ENCODE data around the gene GRM7.

The GRM7 gene

DNA sequence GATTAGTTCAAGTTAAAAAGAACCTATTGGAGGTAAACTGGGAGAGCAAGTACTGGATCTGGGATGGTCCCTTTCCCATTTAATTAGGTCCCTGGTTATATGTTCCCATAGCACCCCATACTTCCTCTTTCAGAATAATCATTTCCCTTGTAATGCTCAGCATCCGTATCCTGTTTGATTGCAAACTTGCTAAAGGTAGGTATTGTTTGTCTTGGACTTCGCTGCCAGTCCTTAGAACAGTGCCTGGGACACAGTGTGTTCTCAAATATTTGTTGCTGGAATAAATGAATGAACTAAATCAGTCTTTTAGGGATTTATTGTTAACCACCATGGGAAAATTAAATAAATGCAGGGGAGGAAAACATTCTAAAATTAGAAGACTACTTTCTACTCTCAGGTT lies 299.8 kb downstream of the GRM7 start:
- DNase-seq: no peak

DNA sequence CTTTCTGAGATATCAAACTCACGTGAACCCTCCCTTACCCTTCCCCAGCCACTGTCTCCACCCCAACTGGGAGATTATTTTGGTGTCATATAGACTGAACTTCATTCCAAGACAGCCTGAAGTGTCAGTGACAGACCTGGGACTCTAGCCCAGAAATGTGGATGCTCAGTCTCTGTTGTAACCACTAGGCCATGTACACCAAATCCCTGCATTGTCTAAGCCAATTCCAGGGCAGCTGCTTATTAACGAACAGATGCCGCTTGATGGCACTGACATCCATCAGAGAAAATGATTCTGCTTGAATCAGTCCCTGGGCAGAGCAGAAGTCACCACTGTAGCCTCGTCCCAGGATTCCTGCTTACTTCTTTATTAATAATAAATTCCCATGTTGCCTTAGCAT lies 305.5 kb downstream of the GRM7 start:
- DNase-seq: no peak

DNA sequence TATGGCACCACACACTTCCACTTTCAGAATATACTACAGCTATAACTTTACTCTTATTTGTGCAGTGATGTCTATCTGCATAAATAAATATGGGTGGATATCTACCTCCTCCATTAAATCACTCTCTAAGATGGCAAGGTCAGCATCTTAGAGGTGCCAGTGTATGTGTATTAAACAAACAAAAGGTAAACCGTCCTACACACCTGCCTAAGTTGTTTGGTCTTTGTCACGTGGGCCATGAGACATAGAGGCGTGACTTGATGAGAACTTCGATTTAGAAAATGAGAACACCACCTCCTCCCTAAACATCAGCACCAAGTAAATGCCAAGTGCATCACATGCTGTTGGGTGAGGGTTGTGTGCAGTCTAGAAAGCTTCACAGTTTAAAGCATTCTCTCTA lies 310.6 kb downstream of the GRM7 start:
- DNase-seq: no peak

DNA sequence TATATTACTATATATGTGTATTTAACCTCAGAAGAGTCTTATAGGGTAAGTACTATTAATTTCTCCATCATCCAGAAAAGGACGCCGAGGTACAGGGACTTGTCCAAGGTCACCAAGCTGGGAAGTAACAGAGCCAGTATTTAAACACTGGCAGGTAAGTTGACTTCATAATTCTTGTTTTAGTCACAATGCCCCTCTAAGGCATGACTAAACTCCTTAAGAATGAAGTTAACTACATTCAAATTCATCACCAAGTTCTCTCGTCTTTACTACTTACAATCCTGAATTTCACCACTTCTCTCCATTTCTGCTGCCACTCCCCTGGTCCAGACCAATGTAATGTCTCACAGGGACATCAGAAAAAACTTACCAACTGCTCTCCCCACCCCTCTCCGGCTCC lies 312.1 kb downstream of the GRM7 start:
- DNase-seq: no peak

DNA sequence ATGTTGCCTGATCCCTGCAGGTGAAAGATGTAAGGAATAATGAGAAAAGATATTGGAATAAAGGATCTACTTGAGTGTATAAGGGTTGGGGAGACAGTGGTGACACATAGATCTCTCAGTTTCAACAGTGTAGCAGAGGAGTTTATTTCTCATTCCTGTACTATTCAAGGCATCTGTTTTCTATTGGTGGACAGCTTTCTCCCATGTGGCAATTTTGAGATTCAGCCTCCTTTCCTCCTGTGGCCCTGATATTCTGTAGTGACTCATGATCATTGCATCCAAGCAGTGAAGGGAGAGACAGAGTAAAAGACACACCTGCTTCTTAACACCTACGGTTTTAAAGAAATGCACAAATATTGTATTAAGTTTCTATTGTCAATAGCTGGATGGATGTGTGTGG lies 327.6 kb downstream of the GRM7 start:
- no peak for DNase-seq

DNA sequence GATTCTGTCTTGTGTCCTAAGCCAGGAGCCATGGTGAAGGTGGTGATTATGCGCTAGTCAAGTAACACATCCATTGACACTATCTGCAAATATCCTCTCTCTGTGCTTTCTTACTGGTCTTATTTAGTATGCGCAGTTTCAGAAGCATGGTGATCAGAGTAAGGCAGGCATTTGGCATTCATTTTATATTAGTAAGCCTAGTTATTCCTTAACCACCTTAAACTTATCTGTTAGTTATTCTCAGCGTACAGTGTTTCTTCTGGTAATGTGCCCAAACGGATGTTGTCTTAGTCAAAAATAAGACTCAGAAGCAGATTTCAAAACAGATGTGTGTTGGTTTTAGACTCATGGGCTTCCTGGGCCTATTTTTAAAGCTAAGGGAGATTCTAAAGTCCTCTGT lies 329.2 kb downstream of the GRM7 start:
- no peak for DNase-seq

DNA sequence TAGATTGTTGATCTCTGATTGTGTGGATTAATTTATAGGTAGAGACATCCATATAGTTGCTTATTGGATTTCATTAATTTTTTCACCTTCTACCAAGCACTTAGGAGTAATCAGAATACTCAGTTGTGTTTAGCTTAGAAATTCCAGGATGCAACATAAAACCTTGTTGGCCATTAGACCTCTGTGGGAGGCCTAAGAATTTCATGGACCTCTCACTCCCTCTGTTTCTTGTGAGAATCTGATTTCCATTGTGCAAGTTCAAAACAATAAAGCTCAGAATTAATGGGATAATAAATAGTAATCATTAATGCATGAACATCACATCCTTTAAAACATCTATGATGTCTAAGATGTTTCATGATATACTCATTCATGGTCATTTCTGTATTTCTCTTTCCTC lies 332.4 kb downstream of the GRM7 start:
- DNase-seq: no peak

DNA sequence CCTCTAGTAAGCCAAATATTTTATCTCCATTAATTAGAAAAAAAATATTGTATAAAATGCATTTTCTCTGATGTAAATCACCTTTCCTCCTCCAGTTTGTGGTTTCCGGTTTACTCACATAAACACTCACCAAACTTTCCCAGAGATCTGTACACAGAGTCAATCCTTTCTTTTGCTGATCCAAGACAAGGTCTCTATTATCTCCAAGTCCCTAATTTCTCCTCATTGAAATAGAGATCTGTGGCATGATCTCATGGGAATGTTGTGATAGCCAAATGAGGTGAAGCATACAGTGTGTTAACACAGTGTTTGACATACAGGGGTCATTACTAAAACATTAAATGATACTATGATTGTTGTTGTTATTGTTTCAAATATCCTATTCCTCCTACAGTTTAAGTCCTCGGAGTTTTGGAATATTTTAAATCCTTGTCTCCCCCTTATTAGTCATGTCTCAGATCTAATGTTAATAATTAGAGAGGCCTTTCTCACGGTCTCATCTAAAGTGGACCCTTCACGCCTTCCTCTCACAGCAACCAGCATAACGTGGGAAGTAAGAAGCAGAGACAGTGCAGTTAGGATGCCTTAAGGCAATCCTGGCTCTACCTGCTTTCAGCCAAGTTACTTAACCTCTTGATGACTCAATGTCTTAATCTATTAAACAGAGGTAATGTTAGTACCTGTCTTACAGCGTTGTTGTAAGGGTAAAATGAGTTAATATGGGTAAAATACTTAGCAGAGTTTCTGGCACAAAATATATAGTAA lies 333.3 kb downstream of the GRM7 start:
- DNase-seq: no peak

DNA sequence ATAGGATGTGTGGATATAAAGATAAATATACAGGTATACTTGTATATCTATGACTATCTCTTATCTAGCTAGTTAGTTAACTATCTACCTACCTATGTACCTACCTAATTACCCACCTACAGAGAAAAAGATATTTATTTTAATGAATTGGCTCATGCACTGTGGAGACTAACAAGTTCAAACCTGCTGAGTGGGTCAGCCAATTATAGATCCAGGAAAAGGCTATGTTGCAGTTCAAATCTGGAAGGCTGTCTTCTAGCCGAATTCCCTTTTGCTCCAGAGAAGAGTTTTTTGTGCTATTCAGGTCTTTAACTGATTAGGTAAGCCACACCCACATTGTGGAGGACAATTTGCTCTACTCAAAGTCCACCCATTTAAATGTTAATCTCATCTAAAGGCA lies 335.0 kb downstream of the GRM7 start:
- no peak for DNase-seq

DNA sequence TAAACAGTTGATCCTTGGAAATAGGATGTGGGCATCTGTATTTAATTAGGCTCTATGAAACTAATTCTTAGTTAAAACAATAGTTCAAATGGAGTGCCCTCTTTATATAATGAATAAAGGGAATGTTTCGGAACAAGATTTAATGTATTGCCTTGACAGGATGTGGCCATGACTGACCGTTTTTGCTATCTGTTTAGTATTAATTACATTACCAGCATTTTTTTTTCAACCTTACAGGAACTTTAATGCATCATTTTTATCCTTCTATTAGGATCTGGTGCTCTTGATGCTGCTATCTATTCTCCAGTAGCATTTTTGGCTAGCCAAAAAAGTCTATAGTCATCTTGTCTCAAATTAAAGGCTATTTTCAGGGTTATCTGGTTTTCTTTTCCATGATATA lies 340.9 kb downstream of the GRM7 start:
- DNase-seq: no peak

DNA sequence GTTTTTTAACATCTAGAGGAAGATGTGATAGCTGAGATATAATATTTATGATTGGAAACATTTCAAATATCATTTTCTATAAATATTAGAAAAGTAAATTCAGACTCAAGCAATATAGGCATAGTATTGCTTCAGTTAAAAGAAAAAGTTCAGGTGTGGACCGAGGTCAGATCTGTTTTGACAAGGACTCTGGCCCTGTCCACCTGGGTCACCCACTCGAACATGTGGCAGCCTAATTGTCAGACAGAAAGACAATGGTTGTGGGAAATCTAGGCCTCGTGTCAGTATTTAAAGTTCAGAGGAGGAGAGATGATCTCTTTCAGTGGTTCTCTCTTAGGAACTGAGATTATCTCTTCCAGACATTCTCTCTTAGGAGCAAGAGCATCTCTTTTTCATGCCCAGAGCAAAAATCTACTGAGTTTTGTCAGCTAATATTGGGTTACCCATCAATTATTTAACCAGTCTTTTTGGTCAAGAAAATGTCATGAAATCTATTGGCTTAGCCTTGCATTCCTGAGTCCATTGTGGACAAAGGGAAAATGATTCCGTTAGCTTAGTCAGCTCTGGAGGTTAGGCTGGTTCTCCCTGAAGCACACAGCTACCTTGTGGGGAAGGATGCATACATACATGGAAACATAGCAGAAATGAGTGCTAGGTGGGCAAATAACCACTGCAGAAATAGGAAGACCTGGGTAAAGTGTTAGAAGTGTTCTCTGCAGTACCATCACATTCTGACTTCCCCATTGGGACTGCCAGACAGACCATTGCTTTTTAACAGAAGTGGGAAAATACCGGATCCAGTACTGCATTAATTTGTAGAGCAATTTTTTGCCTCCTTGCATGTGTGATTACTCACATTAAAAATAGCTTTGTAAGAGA lies 343.3 kb downstream of the GRM7 start:
- DNase-seq: no peak

DNA sequence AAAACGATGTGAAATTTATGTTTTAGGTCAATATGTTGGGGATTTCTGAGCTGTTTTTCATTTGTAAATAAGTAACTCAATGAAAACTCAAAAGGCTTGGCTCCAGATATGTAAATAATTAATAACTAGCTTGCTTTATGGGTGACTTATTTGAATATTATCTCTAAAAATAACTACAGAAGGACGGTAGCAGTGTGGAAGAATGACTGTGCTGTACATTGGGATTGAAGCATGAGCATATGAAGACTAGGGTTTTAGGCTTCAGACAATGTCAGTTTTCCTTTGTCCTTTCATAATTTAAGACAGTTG lies 343.9 kb downstream of the GRM7 start:
- no peak for DNase-seq

DNA sequence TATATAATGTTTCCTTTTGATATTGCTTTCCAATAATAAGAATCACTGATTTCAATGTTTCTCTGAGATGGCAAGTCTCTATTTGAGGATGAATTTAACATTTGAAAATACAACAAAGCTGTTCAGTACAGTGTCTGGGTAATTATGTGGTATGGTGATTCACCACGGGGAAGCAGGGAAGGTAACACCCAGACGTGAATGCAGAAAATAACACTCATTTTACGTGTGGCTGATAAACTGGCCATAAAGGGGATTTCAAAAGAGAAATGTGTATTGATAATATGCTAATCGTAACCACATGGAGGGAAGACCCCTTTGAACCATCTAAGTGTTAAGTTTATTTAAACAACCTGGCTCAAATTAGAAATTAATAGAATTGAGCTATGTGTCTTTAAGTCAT lies 344.6 kb downstream of the GRM7 start:
- DNase-seq: no peak

DNA sequence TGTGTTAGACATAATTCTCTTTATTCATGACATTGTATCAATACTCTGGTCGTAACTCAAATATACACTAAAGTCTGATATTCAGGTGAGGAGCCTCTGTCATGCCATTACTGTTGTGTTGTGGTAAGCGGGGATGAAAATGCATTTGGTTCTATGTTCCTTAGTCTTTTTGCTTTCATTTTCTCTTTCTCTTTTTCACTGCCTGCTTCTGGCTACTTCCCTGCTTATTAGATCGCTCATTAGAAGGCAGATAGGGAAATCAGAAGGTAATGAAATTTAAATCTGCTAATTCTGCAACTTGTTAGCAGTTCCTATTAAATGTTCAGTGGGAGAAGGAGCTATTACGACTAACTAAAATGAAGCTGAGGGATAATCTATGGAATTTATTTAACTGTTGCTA lies 345.0 kb downstream of the GRM7 start:
- DNase-seq: no peak

DNA sequence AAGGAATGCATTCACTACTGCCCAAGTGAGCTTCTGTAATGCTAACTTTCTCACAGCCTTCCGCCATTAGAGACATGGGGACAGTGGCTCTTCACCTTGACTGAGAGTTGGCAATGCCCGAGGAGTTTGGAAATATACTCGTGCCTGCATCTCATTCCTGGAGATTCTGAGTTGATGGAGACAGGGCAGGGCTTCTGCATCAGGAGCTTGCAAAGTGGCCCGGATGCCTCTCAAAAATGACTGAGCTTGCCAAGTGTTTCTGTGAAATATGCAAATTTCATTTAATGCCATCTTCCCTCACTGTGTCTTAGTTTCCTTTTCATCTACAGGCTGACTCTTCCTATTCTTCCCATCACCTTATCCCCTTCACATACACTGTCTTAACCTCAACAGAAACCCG lies 346.2 kb downstream of the GRM7 start:
- no peak for DNase-seq

DNA sequence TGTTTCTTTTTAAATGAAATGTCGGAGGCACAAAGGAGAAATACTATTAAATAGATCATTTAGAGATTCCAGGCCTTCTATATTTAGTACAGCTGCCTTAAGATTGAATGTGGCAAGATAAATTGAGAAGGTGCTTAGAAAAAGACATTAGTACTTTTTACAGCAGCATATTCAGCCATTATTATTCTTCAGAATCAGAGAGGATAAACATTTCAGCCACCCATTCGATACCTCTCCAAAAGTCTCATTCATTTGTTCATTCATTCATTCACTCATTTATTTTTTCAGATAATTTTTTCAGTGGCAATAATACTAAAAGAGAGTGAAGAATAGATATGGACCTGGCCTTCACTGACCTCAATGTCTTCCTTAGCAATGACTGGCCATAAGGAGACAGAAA lies 347.0 kb downstream of the GRM7 start:
- no peak for DNase-seq

DNA sequence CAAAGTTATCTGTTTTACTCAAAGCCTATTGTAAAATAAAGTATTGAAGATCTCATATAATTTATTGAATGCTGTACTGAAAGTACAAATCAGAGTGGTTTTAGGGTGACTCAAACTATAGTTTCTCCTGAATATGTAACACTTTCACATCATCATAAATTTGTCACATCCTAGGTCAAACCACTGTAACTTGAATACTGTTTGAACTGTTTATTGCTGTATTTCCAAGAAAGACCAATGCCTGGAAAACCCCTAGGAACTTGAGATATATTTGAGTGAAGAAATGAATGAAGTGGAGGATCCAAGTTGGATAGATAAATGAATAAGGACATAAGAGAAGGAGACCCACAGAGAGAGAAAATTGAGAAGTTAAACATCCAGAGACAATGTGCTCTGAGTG lies 348.2 kb downstream of the GRM7 start:
- no peak for DNase-seq

DNA sequence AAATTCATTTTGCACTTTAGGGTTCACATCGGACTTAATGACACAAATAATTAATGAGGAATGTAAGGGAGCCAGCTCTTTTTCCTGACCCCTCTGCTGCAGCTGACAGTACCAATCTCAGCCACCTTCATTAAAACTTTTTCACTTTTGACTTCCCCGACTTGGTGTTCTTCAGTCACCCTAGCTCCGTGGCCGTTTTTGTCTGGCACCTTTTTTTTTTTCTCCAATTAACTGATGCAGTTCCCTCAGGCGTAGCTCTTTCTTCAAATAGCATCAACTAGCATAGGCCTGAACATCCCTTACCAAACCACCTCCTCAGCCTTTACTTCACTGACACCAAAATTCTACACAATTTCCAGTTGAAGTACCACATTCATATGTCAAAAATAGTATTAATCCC lies 350.8 kb downstream of the GRM7 start:
- DNase-seq: no peak

DNA sequence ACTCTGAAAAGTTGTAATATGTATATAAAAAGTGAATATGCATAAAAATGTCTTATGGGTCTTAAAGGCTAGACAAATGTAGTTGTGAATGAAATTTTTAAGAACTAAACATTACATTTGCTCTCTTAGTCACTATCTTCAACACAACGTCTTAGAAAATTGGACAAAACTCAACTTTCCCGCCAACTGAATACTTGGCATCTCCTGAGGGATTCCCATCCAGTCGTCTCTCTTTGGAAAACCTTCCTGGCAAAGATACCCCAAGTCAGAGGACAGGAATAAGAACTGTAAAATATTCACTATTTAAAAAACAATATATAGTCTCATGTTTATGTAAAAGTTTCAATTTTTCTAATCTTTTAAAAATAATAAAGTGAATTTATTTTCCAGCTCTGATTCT lies 354.8 kb downstream of the GRM7 start:
- no peak for DNase-seq

DNA sequence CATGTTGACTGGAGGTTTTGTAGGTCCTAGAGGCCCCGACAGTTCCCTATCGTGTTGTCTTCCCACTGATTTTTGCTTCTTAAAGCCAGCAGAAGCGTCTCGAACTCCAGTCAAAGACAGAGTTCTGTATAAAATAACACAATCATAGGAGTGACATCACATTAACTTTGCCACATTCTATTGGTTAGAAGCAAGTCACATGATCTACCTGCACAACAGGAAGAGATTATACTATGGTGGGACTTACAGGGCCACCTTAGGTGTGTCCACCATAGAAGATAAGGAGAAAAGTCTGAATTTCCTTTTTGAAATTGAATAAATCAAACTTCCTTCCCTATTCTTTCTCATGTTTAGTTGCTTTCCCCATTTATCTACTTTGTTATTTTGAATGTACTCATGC lies 365.5 kb downstream of the GRM7 start:
- no peak for DNase-seq

DNA sequence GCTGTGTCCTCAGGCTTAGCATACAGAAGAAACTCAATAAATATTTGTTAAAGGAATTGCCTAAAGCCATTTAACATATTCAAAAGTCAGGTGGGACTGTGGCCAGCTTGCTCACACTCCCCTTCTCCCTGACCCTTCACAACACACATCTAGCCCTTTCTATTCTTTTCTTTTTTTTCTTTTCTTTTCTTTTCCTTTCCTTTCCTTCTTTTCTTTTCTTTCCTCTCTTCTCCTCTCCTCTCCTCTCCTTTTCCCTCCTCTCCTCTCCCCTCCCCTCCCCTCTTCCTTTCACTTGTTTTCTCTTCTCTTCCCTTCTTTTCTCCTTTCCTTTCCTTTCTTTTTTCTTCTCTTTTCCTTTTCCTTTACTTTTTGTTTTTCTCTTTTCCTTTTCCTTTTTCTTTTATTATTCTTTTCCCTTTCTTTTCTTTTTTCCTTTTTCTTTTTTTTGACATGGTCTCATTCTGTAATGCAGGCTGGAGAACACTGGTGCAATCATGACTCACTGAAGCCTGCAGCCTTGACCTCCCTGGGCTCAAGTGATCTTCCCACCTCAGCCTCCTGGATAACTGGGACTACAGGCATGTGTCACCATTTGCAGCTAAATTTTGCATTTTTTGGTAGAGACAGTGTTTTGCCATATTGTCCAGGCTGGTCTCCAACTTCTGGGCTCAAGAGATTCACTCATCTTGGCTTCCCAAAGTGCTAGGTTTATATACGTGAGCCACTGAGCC lies 377.8 kb downstream of the GRM7 start:
- DNase-seq: no peak

DNA sequence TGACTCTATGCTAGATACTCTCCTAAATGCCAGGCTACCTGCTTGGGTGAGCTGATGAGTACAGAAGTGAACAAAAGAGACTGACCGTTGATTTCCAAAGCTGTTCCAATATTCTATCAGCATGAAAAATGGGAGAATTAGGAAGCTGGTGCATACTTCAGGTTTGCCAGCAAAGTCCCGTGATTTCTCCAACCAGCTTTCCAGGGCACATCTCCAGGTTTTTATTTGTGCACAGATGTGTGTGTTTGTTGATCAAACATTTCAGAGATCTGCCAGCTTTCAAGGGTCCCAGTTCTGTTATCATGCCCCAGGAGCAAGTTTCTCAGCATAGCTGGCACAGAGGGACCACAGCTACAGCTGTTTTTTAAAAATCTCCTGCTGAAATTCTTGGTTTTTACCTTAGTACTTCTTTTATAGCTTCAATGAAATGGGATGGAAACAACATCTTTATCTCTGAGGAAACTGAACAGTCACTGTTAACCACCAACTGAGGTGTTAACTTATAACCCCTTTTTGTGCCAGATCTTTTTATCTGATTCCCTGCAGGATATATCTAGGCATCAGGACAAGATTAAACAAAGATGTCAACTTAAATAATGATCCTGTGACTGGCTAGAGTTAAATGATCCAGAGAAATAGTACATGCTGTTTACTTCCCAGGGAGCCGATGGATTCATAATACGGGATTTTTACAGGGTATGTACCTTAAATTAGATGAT lies 380.8 kb downstream of the GRM7 start:
- no peak for DNase-seq

DNA sequence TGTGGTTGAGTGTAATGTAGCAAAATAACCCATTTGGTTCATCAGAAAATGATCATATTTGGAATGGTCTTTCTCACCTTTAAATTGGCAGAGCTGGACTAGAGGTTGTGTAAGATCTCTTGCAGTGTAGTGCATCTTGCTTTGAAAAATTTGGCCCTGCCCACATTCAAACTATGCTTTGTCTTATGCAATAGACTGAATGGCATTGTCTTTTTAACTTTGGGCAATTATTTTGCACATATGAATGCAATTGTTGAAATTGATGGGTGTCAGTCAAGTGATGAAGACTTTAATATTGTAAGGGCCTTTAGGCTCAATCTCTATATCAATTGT lies 381.4 kb downstream of the GRM7 start:
- DNase-seq: no peak
